Ovary (tissue), 9 donors: ENCODE results near the gene LCMT2. TPM values are rescaled to one million over a fixed set of nuclear protein-coding genes. Genes with fewer than 3 reads are reported as not detected.
"Not testable (repeated sequence)": the region's sequence is repeated elsewhere in the genome, so short reads cannot be mapped to it uniquely, and the experiment has no call there.

Source experiments
- DNase-seq, 5 donors: peaks; one replicate each; pipeline ENCODE4 v3.0.0-alpha.2; 2019 to 2020
- H3K27ac ChIP-seq, 2 donors: fragments of 200-600 bp; one replicate each; pipeline versions ENCODE4 v1.5.1 to v1.8.0; 2019 to 2022
- H3K27me3 ChIP-seq: fragments of 200-600 bp; one replicate; pipeline ENCODE4 v1.8.0; 2022
- H3K36me3 ChIP-seq: fragments of 200-600 bp; sonication (generic); one replicate; pipeline ENCODE4 v1.5.1; 2019
- H3K4me1 ChIP-seq: one replicate; pipeline ENCODE4 v1.8.1; 2013; ENCODE audit warnings: mild to moderate bottlenecking, moderate library complexity; ENCODE audit not compliant: insufficient read depth
- H3K4me3 ChIP-seq: fragments of 200-600 bp; sonication (generic); one replicate; pipeline ENCODE4 v1.5.1; 2017
- H3K9me3 ChIP-seq, 2 donors: fragments of 200-600 bp in 1 of 2; sonication (generic) in 1 of 2; one replicate each; pipeline versions ENCODE4 v1.5.1 to v1.8.1; 2013 to 2019; ENCODE audit warnings: mild to moderate bottlenecking in 1 of 2, moderate library complexity in 1 of 2
- CTCF ChIP-seq, 3 donors: fragments of 450-650 bp in 2 of 3; fragments of 200-600 bp in 1 of 3; IDR thresholded peaks; one replicate each; pipeline versions ENCODE4 v1.5.1 to v1.8.0; 2016 to 2022; ENCODE audit warnings: antibody characterized with exemption in 3 of 3, mild to moderate bottlenecking in 1 of 3
- EP300 ChIP-seq: sonication (generic); formaldehyde crosslinking; IDR thresholded peaks from one replicate; pipeline ENCODE4 v1.6.1; 2017; ENCODE audit warnings: antibody characterized with exemption
- POLR2A ChIP-seq: fragments of 450-650 bp; IDR thresholded peaks from one replicate; pipeline ENCODE4 v1.6.1; 2017; ENCODE audit warnings: antibody characterized with exemption, mild to moderate bottlenecking, moderate library complexity
- WGBS, 3 donors: extraction: QIAGEN DNeasy Blood & Tissue Kit in 1 of 3; methylation state at CpG; one replicate each; pipeline versions ENCODE4 v1.1.5 to v1.1.7; 2013 to 2017; 5-methylcytosine and 5-hydroxymethylcytosine counted together
- intact Hi-C, 4 donors: fragments of 100-400 bp; cut with DNase I; formaldehyde crosslinking; loops; one replicate each; pipeline versions ENCODE4 v1.11.0 to v1.15.1; 2022 to 2023
- polyA plus RNA-seq, 2 donors: library from polyadenylated mRNA; stranded (reverse); fragments of 200-250 nt in 1 of 2; fragments of 350-450 nt in 1 of 2; fragmentation: Illumina TruSeq in 1 of 2; extraction: RNeasy Lipid Tissue Mini Kit (QIAGEN cat#74804) in 1 of 2; gene quantifications; one replicate each; pipeline ENCODE4 v1.2.3, GENCODE V29; 2013 to 2014
- total RNA-seq, 7 donors: library from RNA; depleted of rRNA in 2 of 7; stranded (reverse); fragments of >200 nt in 2 of 7; fragmentation: NEBNext Ultra II Directional in 3 of 7; extraction: Animal tissue kit (Norgen Biotek cat#: 25700) in 3 of 7; gene quantifications; one replicate each; pipeline versions ENCODE4 v1.1.0 to v1.2.4, GENCODE V29; 2016 to 2023
- donor health status: DM: no; HTN: no; CAD: no; lungs with moderate emphysema.
- donor health status: DM: no; HTN: no; CAD: no.
- donor health status: Bipolar disorder and iron deficiency.
- donor health status: DM: yes; HTN: yes; CAD: no.
- donor health status: DM: no; HTN: no; CAD: no.
- donor health status: DM: yes; HTN: yes; CAD: no.

LCMT2 gene
- total and polyA plus RNA-seq, 9 donors, result 4.4 to 13.4 (median 7.9) TPM

GRCh38 chr15:43292375-43293078 is 37.8 kb downstream of the LCMT2 start:
- H3K27ac ChIP-seq, result no peak overlapping the region
- no peak for DNase-seq
- WGBS, 3 donors, result 32 to 34% (median 34%) methylated on average over 12 of the region's 12 CpGs

GRCh38 chr15:43289656-43290055 is 40.7 kb downstream of the LCMT2 start:
- H3K4me1 ChIP-seq, H3K27me3 ChIP-seq, DNase-seq, H3K36me3 ChIP-seq, H3K4me3 ChIP-seq, H3K27ac ChIP-seq, H3K9me3 ChIP-seq, intact Hi-C loops: not testable (repeated sequence)
- 97 to 99% (median 98%) methylated on average over 2 to 3 of the region's 3 CpGs for WGBS, 3 donors

More at GRCh38 chr15:43292375-43293078, 37.8 kb downstream of the LCMT2 start:
- H3K36me3 ChIP-seq, result no peaks in the 10 kb centered on the region
- H3K9me3 ChIP-seq, result no peaks in the 10 kb centered on the region
- no peaks in the 10 kb centered on the region for H3K4me1 ChIP-seq
- H3K4me3 ChIP-seq, result no peak overlapping the region
- intact Hi-C loops, result no loop called here
- no peak for TF ChIP-seq POLR2A
- no peak for TF ChIP-seq CTCF (IDR thresholded peaks at IDR 0.05)
- no peak for TF ChIP-seq EP300
- H3K27me3 ChIP-seq, result no peaks in the 10 kb centered on the region

- no peak overlapping the region for H3K4me3 ChIP-seq
- no peaks in the 10 kb centered on the region for H3K36me3 ChIP-seq
- no peaks in the 10 kb centered on the region for H3K27me3 ChIP-seq
- H3K27ac ChIP-seq, result no peak overlapping the region
- intact Hi-C loops, result no loop called here
- TF ChIP-seq POLR2A (no peak), CTCF (IDR thresholded peaks at IDR 0.05) (no peak), EP300 (no peak)
- no peaks in the 10 kb centered on the region for H3K9me3 ChIP-seq
- DNase-seq, result no peak
- 59 to 72% (median 69%) methylated on average over 15 of the region's 15 CpGs for WGBS, 3 donors
- no peaks in the 10 kb centered on the region for H3K4me1 ChIP-seq
Measured at GRCh38 chr15:43287254-43287653, 43.1 kb downstream of the LCMT2 start.

- WGBS, 3 donors, result 53 to 60% (median 58%) methylated on average over 7 of the region's 7 CpGs
- TF ChIP-seq POLR2A (no peak), CTCF (IDR thresholded peaks at IDR 0.05) (no peak), EP300 (no peak)
- Histone ChIP-seq H3K27me3 (no peaks in the 10 kb centered on the region), H3K4me1 (no peaks in the 10 kb centered on the region), H3K27ac (no peak overlapping the region), H3K9me3 (no peaks in the 10 kb centered on the region), H3K36me3 (no peaks in the 10 kb centered on the region), H3K4me3 (no peak overlapping the region)
- DNase-seq, result no peak
- intact Hi-C loops, result no loop called here
Measured at GRCh38 chr15:43286074-43286473, 44.3 kb downstream of the LCMT2 start.

GRCh38 chr15:43285609-43286037 is 44.8 kb downstream of the LCMT2 start:
- Histone ChIP-seq H3K4me3 (no peak overlapping the region), H3K27me3 (no peaks in the 10 kb centered on the region), H3K27ac (no peak overlapping the region), H3K36me3 (no peaks in the 10 kb centered on the region), H3K4me1 (no peaks in the 10 kb centered on the region), H3K9me3 (no peaks in the 10 kb centered on the region)
- TF ChIP-seq POLR2A (no peak), CTCF (IDR thresholded peaks at IDR 0.05) (peak; percentile 15 to 56 (median 50))
- DNase-seq, result peak in 1 of 5 donors; percentile 44
- WGBS, 3 donors, result 4 to 8% (median 6%) methylated on average over 4 of the region's 4 CpGs
- intact Hi-C loops, result no loop called here
